HEK293 (cell line): Measurements from ENCODE around the gene FIGN.
A peak's percentile ranks its signal among the peaks of the same experiment; 100 is the strongest.

Source experiments
- BCL6B ChIP-seq: fragments of 450-650 bp; formaldehyde crosslinking; IDR thresholded peaks from 2 replicates; pipeline ENCODE4 v1.5.1; 2017; ENCODE audit warnings: missing biosample characterization, missing genetic modification characterization
- EGR2 ChIP-seq: fragments of 450-650 bp; formaldehyde crosslinking; IDR thresholded peaks from 2 replicates; pipeline ENCODE4 v1.5.1; 2016; ENCODE audit warnings: low read depth, missing biosample characterization, missing genetic modification characterization
- HOXC10 ChIP-seq: sonication (generic); formaldehyde crosslinking; IDR thresholded peaks from 2 replicates; pipeline ENCODE4 v1.8.1; 2023; ENCODE audit warnings: mild to moderate bottlenecking, missing genetic modification reagents
- PRDM1 ChIP-seq: fragments of 450-650 bp; formaldehyde crosslinking; IDR thresholded peaks from 2 replicates; pipeline ENCODE4; 2016; ENCODE audit warnings: missing biosample characterization, missing genetic modification characterization
- PRDM4 ChIP-seq: fragments of 450-650 bp; formaldehyde crosslinking; IDR thresholded peaks from 2 replicates; pipeline ENCODE4 v1.5.1; 2017; ENCODE audit warnings: missing biosample characterization, missing genetic modification characterization
- REPIN1 ChIP-seq: fragments of 450-650 bp; formaldehyde crosslinking; IDR thresholded peaks from 2 replicates; pipeline ENCODE4 v1.5.1; 2017; ENCODE audit warnings: missing biosample characterization, missing genetic modification characterization, low read depth
- SP7 ChIP-seq: fragments of 450-650 bp; formaldehyde crosslinking; IDR thresholded peaks from 2 replicates; pipeline ENCODE4 v1.5.1; 2016; ENCODE audit warnings: missing biosample characterization, missing genetic modification characterization
- TCF7L2 ChIP-seq: IDR thresholded peaks from 2 replicates; pipeline ENCODE4 v1.6.1; 2011; ENCODE audit warnings: low read depth, mild to moderate bottlenecking, inconsistent platforms, low read length, moderate library complexity, borderline replicate concordance
- WT1 ChIP-seq: fragments of 450-650 bp; formaldehyde crosslinking; IDR thresholded peaks from 2 replicates; pipeline ENCODE4 v1.5.1; 2016; ENCODE audit warnings: missing biosample characterization, missing genetic modification characterization
- ZBTB11 ChIP-seq: fragments of 450-650 bp; formaldehyde crosslinking; conservative IDR thresholded peaks from 2 replicates; pipeline ENCODE4 v1.5.1; 2016; ENCODE audit warnings: low read depth, missing biosample characterization, missing genetic modification characterization
- ZBTB20 ChIP-seq: fragments of 450-650 bp; formaldehyde crosslinking; IDR thresholded peaks from 2 replicates; pipeline ENCODE4 v1.5.1; 2016; ENCODE audit warnings: missing biosample characterization, missing genetic modification characterization
- ZBTB21 ChIP-seq: fragments of 450-650 bp; formaldehyde crosslinking; IDR thresholded peaks from 2 replicates; pipeline ENCODE4 v1.5.1; 2017; ENCODE audit warnings: missing biosample characterization, missing genetic modification characterization
- ZNF10 ChIP-seq: fragments of 450-650 bp; formaldehyde crosslinking; IDR thresholded peaks from 2 replicates; pipeline ENCODE4 v1.5.1; 2017; ENCODE audit warnings: missing biosample characterization, missing genetic modification characterization
- ZNF112 ChIP-seq: fragments of 450-650 bp; formaldehyde crosslinking; IDR thresholded peaks from 2 replicates; pipeline ENCODE4 v1.5.0; 2017; ENCODE audit warnings: missing biosample characterization, missing genetic modification characterization
- ZNF114 ChIP-seq: fragments of 450-650 bp; formaldehyde crosslinking; IDR thresholded peaks from 2 replicates; pipeline ENCODE4 v1.5.0; 2017; ENCODE audit warnings: missing biosample characterization, missing genetic modification characterization
- ZNF184 ChIP-seq: fragments of 450-650 bp; IDR thresholded peaks from 2 replicates; pipeline ENCODE4 v1.5.1; 2018; ENCODE audit warnings: missing biosample characterization, mild to moderate bottlenecking, missing genetic modification characterization
- ZNF223 ChIP-seq: fragments of 450-650 bp; formaldehyde crosslinking; IDR thresholded peaks from 2 replicates; pipeline ENCODE4 v1.5.1; 2016; ENCODE audit warnings: missing biosample characterization, missing genetic modification characterization
- ZNF248 ChIP-seq: fragments of 450-650 bp; formaldehyde crosslinking; IDR thresholded peaks from 2 replicates; pipeline ENCODE4 v1.5.1; 2017; ENCODE audit warnings: missing biosample characterization, missing genetic modification characterization
- ZNF449 ChIP-seq: fragments of 450-650 bp; formaldehyde crosslinking; IDR thresholded peaks from 2 replicates; pipeline ENCODE4 v1.5.1; 2017; ENCODE audit warnings: missing biosample characterization, mild to moderate bottlenecking, missing genetic modification characterization, moderate library complexity
- ZNF488 ChIP-seq: fragments of 450-650 bp; formaldehyde crosslinking; IDR thresholded peaks from 2 replicates; pipeline ENCODE4 v1.5.1; 2016; ENCODE audit warnings: missing biosample characterization, missing genetic modification characterization
- ZNF514 ChIP-seq: fragments of 450-650 bp; formaldehyde crosslinking; IDR thresholded peaks from 2 replicates; pipeline ENCODE4 v1.5.1; 2016; ENCODE audit warnings: missing biosample characterization, missing genetic modification characterization
- ZNF580 ChIP-seq: fragments of 450-650 bp; formaldehyde crosslinking; IDR thresholded peaks from 2 replicates; pipeline ENCODE4 v1.5.1; 2016; ENCODE audit warnings: missing biosample characterization, missing genetic modification characterization
- ZNF621 ChIP-seq: fragments of 450-650 bp; formaldehyde crosslinking; IDR thresholded peaks from 2 replicates; pipeline ENCODE4 v1.5.1; 2017; ENCODE audit warnings: missing biosample characterization, missing genetic modification characterization
- ZNF664 ChIP-seq: fragments of 450-650 bp; formaldehyde crosslinking; IDR thresholded peaks from 2 replicates; pipeline ENCODE4 v1.5.1; 2016; ENCODE audit warnings: missing biosample characterization, missing genetic modification characterization
- ZNF701 ChIP-seq: fragments of 450-650 bp; formaldehyde crosslinking; IDR thresholded peaks from 2 replicates; pipeline ENCODE4 v1.5.1; 2016; ENCODE audit warnings: missing biosample characterization, missing genetic modification characterization
- ZNF830 ChIP-seq: fragments of 450-650 bp; IDR thresholded peaks from 2 replicates; pipeline ENCODE4 v1.5.0; 2018; ENCODE audit warnings: missing biosample characterization, missing genetic modification characterization, low read depth, mild to moderate bottlenecking, moderate library complexity
- ZSCAN16 ChIP-seq: fragments of 450-650 bp; formaldehyde crosslinking; IDR thresholded peaks from 2 replicates; pipeline ENCODE4 v1.5.1; 2016; ENCODE audit warnings: missing biosample characterization, missing genetic modification characterization
- ZSCAN18 ChIP-seq: fragments of 450-650 bp; formaldehyde crosslinking; IDR thresholded peaks from 2 replicates; pipeline ENCODE4 v1.5.1; 2016; ENCODE audit warnings: missing biosample characterization, missing genetic modification characterization

FIGN gene

GRCh38 chr2:163735685-163736432 lies at the start of gene FIGN (continued):
- no peak for TF ChIP-seq ZNF449 (tag by site-specific recombination)
- no peak for TF ChIP-seq ZNF580
- no peak for TF ChIP-seq ZNF223 (tag by site-specific recombination)
- TF ChIP-seq ZBTB20 (tag by site-specific recombination): no peak
- no peak for TF ChIP-seq ZNF621 (tag by site-specific recombination)
- TF ChIP-seq HOXC10 (CRISPR knock-in tag): 0 out of 2 replicates have a peak, but pooled peaks have one; percentile 56
- TF ChIP-seq EGR2 (tag by site-specific recombination): no peak
- no peak for TF ChIP-seq ZNF514 (tag by site-specific recombination)
- no peak for TF ChIP-seq ZBTB21
- 0 out of 2 replicates have a peak, but pooled peaks have one; percentile 11 for TF ChIP-seq PRDM4 (tag by site-specific recombination)
- no peak for TF ChIP-seq ZNF184 (tag by site-specific recombination)
- TF ChIP-seq ZSCAN16 (tag by site-specific recombination): no peak
- TF ChIP-seq ZNF248: no peak
- TF ChIP-seq WT1 (tag by site-specific recombination): no peak; the same call in 1 of the 2 replicates
- no peak for TF ChIP-seq TCF7L2
- TF ChIP-seq BCL6B (tag by site-specific recombination): no peak
- no peak for TF ChIP-seq ZNF488 (tag by site-specific recombination)
- no peak for TF ChIP-seq ZNF114 (tag by site-specific recombination)
- no peak for TF ChIP-seq ZNF112 (tag by site-specific recombination)
- TF ChIP-seq PRDM1 (tag by site-specific recombination): peak; percentile 86
- no peak for TF ChIP-seq SP7 (tag by site-specific recombination)
- TF ChIP-seq ZNF10 (tag by site-specific recombination): no peak
- TF ChIP-seq ZSCAN18 (tag by site-specific recombination): no peak
- TF ChIP-seq ZNF701 (tag by site-specific recombination): no peak
- no peak for TF ChIP-seq ZNF830
- TF ChIP-seq REPIN1 (tag by site-specific recombination): no peak
- TF ChIP-seq ZBTB11 (tag by site-specific recombination): 0 out of 2 replicates have a peak, but pooled peaks have one; percentile 11
- no peak for TF ChIP-seq ZNF664 (tag by site-specific recombination)
